NCI-H2107 treated with DMSO at 0.1 percent for 48 hours (cell line): Measurements from ENCODE around the gene RPS21.

Experiments
- DNase-seq: peaks from one replicate; lab custom pipeline; 2025; ENCODE audit not compliant: unreplicated experiment; lab: John Stamatoyannopoulos, UW

The RPS21 gene

DNA sequence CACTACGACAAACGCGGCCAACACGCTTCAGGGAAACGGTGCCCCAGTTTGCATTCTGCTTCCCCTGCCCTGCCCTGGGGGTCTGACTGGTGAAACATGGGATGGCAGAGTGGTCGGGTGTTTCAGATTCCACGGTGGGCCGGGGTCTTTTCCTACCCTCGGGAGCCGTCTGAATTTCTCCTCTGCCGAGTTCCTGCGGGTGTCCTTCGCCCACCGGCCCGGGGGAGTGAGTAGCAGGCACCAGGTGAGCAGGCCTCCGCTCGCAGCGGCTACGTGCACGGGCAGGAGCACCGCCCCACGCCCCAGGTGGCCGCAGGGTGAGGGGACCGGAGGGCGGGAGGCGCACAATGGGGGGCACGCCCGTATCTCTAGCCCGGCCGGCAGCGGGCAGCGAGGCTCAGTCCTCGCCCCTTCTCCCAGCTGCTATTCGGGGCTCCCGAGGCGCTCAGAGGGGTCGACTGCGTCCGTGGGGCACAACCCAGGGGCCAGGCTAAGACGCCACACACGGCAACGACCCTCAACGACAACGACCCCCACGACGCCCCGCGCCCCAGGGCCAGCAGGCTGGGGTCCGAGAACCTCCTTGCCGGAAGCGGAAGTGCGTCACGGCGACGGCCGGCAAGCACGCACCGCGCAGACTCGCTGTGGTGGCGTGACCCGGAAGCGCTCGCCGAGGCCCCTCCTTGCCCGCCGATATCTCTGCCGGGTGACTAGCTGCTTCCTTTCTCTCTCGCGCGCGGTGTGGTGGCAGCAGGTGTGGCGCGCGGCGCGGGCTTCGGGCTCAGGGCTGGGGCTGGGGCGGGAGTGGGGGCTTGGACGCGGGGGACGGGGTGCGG is at the start of gene RPS21:
RPS21 (plus strand) TSS at position 721 of the 836 bp plus-strand sequence. CDS start 236 bp downstream, outside the sequence.
- peak; percentile 85 for DNase-seq

DNA sequence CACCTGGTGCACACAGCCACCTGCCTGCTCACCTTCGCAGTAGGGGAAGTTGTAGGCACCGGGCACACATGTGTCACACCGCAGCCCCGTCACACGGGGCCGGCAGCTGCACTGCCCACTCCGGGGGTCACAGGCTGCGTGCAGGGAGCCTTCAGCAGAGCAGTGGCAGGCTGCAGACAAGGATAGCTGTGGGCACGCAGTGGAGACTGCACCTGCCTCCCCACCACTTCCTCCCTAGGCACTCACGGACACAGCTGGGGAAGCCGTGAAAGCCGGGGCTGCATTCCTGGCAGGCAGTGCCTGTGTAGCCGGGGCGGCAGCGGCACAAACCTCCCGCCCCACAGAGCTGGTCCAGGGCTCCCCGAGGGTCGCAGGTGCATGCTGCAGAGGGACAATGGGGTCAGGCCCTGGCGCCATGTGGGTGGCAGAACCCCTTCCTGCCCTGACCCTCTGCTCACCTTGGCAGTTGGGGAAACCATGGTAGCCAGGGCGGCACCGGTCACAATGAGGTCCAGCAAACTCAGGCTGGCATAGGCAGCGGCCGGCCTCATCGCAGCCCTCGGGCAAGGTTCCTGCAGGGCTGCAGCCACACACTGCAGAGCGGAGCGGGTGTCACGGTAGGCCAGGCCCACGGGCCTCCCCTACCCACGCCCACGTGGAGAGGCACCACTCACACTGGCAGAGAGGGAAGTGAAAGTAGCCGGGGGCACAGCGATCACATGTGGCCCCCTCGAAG is 49.2 kb upstream of the RPS21 start:
- DNase-seq = peak; percentile 25

DNA sequence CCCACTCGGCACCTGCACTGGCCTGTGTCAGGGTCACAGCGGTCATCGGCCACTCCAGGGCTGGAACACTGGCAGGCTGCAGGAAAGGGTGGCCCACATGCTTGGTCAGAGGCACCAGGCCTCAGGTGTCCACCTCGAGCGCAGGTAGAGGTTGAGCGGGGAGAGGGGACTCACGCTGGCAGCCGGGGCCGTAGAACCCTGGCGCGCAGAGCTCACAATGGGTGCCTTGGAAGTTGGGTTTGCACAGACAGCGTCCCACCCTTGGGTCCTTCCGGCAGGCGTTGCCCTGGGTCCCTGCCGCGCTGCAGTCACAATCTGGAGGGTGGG is 48.6 kb upstream of the RPS21 start:
- DNase-seq = no peak

DNA sequence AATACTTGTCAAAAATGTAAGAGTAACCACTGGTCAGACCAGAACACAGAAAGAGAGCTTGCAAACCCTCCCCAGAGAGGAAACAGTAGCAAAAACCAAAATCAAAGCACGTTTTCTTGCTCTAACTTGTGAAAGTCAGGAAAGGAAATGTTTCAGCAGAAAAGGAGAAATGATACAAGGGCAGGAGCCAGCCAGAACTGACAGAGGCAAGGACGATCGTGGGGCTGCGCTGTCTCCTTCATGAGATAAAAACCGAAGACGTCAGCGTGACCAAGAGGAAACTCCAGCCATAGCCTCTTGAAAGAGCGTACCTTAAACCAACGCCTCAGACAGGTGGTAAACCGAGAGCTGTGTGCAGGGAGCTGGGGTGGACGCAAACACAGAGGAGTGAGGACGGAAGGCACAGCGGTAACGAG is 47.2 kb upstream of the RPS21 start:
- DNase-seq = no peak

DNA sequence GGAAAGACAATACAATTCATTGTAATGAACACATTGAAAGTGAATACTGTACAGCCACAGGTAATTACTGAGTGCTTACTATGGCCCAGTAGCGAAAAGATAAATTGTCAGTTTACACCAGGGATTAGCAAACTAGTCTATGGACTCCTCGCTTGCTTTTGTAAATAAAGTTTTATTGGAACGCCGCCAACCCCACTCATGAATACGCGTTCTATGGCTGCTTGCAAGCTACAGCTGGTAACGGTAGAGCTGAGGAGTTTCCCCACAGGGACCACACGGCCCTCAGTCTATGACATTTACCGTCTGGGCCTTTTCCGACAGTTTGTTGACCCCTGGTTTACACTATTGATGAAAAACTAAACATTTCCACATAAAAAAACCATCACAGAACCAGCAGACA is 44.0 kb upstream of the RPS21 start:
- no peak for DNase-seq

DNA sequence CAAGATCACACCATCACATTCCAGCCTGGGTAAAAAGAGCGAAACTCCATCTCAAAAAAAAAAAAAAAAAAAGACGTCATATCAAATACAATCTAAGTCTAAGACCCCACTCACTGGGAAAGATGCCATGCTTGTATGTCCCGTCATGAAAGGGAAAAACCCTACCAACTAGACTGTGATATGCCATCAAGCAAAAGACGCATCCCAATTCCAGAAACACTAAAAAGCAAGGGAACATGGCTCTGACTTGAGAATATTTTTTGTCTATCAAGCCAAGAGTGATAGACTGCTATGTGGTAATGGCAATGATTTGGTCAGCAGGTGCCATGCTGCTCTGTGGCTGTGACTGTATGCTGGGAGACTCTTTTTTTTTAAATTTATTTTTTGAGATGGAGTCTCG is 42.8 kb upstream of the RPS21 start:
- no peak for DNase-seq

DNA sequence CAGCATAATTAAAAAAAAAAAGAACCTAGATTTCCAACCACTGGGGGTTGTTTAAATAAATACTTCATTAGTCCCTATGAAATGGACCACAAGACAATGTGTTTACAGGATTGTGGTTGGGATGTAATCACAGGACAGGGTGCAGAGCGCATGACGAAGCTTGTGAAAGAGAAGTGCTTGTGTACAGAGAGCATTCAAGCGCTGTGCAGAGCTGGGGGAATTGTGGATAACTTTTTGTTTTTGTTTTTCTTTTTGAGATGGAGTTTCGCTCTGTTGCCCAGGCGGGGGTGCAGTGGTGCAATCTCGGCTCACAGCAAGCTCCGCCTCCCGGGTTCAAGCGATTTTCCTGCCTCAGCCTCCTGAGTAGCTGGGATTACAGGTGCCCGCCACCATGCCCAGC is 42.1 kb upstream of the RPS21 start:
- DNase-seq = peak; percentile 45

DNA sequence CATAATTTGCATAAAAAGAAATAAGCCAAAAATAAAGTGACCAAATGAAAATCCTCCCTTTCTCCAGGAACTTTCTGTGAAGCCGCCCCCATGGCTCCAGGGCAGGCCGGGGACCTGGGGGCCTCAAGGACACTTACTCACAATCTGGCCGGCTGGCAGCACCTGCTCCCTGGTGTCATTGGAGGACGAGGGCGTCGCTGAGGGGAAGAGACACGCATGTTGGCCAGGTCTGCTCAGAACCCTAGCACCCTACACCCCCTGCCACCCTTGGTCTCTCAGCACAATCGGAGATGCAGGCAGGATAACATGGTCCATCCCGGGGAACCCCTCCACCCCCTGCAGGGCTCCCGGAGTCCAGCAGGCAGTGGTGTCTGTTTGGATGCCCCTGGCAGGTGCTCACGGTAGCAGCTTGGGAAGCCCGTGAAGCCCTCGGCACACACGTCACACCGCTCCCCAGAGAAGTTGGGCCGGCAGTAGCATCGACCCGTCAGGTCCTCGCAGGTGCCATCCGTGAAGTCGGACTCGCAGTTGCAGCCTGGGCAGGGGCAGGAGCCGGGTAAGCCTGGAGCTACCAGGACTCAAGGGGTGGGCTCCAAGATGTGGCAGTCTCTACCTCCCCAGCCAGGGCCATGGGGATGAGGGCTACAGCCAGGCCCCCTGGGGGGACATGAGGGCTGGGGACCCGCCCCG is 41.1 kb upstream of the RPS21 start:
- no peak for DNase-seq

DNA sequence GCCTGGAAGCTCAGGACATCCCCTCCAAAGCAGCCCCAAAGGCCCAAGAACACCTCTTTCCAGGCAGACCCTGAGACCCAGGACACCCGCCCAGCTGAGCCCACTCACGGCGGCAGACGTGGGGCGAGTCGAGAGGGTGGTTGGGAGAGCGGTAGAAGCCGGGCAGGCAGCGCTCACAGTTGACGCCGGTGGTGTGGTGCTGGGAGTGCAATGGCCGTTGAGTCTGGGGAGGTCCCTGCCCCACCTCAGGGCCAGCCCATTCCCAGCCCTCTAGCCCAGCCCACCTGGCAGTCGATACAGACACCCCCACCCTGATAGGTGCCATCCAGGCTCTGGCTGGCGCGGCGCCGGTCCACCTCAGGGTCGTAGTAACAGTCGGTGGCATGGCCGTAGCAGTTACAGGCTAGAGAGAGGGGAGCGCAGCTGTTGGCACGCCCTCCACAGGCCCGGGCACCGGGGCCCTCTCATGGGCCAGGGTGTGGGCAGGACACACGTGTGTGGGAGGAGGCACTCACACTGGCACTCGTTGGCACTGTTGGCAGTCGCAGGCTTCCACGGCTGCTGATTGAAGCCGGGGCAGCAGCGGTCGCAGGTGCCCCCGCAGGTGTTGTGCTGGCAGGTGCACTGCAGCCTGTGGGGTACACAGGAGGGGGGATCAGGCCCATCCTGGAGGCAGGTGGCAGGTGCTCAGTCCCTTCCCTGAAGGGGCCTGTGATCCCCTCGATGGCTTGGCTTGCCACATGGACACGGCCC is 40.3 kb upstream of the RPS21 start:
- DNase-seq = peak; percentile 34

DNA sequence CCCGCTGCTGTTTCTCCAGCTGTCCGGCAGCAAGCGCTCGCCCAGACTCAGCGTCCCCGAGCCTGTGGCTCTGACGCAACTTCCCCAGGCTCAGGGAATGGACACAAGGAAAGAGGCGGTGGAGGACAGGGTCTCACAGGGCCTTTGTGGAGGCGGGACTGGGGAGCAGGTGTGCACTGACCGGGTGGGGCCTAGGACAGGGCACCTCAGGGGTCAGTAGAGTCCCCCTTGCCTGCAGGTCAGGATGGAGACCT is 39.8 kb upstream of the RPS21 start:
- DNase-seq = no peak

DNA sequence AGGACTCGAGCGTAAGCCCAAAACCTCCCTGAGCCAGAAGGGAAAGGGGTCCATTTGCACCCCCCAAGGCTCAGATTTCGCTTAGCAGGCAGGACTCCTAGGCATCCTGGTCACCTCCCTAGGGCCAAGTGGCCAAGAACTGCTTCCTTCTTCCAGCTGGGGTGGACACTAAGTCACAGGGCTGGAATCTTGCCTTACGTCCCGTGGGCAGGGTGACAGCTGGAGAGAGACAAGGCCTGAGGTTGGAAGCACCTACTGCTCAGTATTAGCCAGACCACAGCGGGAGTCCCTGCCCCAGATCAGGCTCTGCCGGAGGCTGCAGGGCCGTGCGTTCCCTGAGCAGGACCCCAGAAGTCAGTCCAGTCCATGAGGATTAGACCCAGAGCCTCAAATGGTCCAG is 39.5 kb upstream of the RPS21 start:
- DNase-seq = no peak

DNA sequence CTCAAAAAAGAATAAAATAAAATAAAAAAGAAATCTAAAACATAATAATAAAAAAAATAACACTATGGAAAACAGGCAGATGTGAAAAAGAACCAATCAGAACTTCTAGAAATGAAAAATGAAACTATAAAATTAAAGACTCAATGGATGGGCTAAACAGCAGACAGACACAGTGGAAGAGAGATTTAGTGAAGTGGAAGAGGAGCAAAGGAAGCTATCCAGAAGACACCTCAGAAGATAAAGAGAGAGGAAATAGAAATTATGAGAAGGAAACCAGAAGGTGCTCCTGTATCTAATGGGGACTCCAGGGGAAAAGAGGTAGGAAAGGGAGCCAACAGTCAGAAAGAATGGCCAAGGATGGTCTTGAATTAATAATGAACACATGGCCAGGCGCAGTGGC is 38.3 kb upstream of the RPS21 start:
- no peak for DNase-seq

DNA sequence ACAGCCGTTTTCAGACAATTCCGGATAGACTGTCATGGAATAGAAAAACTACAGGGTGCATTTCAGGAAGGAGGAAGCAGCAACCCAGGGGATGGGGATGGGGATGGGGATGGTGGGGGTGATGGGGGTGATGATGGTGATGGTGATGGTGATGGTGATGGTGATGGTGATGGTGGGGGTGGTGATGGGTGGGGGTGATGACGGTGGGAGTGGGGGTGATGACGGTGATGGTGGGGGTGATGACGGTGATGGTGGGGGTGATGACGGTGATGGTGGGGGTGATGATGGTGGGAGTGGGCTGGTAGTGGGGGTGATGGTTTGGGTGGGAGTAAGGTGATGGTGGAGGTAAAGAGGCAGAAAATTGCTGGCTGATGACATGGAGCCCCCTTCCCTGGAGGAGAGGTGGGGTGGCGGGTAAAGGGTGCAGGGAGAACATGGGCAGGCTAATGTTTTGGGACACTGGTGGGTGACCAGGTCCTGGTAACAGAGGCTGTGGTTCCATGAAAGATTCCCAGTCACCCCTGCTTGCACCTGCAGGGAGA is 37.3 kb upstream of the RPS21 start:
- no peak for DNase-seq

DNA sequence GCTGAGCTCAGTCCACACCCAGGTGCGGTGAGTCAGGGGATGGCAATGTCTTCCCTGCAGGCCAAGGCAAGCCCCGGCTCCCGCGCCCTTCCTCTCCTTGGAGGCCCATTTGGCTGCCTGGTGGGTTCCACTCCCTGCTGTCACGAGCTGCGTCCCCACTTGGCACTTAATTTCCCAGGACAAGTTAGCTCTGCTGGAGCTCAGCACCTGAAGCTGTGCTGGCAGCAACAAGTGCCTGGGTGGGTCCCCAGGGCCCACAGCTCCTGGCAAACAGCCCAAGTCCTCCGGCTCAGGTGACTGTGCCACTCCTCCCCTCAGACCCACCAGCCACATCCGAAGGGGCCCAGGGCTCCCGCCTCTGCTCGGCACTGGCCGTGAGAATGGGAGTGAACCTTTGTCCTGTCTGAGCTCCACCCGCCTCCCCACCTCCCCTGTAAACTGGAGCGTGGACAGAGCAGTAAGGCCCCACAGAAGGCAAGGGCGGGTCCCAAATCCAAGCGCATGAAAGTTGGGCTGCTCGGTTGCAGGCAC is 36.7 kb upstream of the RPS21 start:
- peak; percentile 91 for DNase-seq

DNA sequence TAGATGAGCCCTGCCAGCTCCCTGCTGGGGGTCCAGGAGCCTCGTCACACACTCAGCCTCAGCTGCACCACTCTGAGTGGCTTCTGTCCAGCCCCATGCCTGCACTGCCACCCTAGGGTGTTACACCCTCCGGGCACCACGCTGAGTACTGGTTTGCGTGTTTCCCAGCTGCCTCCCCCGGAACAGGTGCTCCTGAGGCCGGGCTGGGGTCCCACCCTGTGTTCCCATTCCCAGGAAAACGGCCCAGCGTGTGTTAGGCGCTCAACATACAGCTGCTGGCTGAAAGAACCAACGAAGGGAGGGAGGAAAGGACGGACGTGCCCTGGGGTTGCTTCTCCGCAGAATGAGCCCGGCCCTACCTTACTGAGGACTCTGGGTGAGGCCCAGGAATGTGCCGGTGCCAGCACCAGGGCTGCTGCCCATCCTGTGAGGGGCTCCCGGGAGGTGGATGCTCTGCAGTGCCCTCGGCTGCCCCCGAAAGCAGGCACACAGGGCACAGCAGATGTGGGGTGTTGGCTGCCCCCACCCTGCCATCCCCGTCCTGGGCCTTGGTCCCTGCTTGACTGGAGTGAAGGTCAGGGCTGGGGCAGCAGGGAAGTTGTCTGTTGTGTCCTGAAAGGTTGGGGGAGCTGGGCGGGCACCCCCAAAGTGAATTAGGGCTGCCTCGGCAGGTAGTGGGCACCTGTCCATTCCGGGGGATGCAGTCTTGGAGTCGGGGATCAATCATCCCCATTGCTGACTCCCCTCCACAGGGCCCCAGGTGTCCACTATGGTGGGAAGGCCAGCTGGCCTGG is 36.1 kb upstream of the RPS21 start:
- no peak for DNase-seq

DNA sequence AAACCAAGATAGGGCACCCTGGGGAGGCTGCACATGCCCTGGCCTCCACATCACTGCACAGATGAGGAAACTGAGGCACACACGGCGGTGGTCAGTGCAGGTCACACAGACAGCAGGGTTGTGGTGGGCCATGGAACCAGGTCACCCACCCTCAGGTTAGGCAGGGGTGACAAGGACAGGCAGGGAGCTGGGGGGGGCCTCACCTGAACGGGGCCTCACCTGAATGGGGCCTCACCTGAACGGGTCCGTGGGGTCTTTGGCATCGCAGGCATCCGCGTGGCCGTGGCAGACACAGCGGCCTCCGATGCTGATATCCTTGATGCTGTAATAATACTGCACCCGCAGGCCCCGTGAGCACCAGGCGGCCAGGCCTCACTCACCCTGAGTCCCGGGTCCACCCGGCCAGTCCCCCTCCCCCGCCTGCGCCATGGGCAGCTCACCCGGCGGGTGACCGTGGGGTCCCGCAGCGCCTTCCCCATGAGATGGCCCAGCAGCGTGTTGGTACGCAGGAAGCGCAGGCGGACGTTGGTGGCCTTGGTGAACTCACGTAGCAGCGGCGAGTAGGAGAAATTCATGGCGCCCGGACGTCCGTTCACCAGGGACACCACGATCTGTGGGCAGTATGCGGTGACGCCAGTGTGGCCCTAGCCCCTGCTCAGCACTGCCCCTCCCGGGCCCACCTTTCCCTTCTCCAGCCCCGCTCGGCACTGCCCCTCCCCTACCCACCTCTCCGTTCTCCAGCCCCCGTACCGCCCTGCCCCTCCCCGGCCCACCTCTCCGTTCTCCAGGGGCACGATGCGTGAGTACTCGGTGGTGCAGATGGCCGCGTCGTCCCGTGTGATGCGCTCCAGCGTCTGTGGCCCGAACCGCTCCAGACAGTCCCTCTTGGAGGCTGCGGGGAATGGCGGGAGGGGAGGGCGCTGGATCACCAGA is 35.2 kb upstream of the RPS21 start:
- no peak for DNase-seq

DNA sequence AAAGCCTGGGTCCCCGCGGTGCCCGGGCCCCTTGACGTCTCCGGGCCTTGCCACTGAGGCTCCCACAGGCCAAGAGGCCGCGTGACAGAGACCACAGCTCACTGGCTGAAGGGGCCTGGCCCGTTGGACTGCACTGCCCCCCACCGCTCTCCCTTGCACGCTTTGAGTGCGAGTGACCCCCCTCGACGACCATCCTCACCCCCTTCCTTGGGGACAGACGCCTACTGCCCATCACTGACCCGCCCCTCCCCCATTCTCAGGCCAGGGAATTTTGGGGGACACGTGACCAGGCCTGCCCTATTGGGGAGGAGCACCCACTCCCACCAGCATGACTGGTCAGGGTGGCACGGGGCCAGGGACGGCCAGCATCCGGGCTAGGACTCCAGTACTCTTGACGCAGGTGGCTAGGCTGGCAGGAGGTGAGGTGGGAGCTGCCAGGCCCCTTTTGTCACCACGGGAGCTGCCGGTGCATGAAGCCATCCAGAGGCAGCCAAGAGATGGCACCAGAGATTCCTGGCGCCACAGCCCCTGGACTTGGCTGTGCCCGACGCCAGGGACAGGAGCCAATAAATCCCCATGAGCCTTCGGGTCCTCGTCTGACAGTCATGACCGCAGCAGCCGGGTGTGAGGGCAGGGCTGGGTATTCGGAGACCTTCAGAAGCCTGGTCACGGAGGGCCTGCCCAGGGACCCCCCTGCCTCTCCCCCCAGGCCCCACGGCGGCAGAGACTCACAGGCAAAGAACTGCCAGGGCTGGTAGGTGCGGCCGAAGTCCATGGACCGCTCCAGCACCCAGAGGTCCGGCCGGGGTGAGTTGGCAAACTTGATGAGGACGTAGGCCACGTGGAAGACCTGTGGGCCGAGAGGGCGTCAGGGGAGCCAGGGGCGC is 34.3 kb upstream of the RPS21 start:
- DNase-seq = peak; percentile 47
